Mammary epithelial cell (primary cell): ENCODE results near the gene NR2F6.

ENCODE experiments used
- EZH2 ChIP-seq: IDR thresholded peaks from 2 replicates; pipeline ENCODE4 v1.6.1; 2012; ENCODE audit warnings: low read length, inconsistent platforms, borderline replicate concordance
- TF ChIP-seq, protein P1 (sequence below), 2 donors: IDR thresholded peaks in 1 of 2; conservative IDR thresholded peaks in 1 of 2; 2 replicates each; pipeline ENCODE4 v1.5.1; 2011 to 2012; ENCODE audit warnings: inconsistent platforms in 2 of 2, low read length in 2 of 2, mild to moderate bottlenecking in 2 of 2, control low read depth in 1 of 2, low read depth in 1 of 2; ENCODE audit not compliant: insufficient read depth in 1 of 2; ENCODE audit errors: extremely low read depth in 1 of 2

DNA sequence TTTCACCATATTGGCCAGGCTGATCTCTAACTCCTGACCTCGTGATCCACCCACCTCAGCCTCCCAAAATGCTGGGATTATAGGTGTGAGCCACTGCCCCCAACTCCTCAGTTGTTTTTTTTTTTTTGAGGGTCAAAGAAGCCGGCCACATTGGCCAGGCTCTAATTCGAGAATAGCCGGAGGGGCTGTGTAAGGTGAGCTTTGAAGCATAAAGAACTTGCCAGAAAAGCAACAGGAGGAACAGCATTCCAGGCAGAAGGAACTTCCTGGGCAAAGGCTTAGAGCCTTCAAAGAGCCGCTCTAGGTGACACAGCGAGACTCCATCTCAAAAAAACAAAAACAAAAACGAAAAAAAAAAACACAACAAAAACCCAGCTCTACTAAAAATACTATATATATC, 20.3 kb upstream of the NR2F6 start:
- TF ChIP-seq, protein P1, sequence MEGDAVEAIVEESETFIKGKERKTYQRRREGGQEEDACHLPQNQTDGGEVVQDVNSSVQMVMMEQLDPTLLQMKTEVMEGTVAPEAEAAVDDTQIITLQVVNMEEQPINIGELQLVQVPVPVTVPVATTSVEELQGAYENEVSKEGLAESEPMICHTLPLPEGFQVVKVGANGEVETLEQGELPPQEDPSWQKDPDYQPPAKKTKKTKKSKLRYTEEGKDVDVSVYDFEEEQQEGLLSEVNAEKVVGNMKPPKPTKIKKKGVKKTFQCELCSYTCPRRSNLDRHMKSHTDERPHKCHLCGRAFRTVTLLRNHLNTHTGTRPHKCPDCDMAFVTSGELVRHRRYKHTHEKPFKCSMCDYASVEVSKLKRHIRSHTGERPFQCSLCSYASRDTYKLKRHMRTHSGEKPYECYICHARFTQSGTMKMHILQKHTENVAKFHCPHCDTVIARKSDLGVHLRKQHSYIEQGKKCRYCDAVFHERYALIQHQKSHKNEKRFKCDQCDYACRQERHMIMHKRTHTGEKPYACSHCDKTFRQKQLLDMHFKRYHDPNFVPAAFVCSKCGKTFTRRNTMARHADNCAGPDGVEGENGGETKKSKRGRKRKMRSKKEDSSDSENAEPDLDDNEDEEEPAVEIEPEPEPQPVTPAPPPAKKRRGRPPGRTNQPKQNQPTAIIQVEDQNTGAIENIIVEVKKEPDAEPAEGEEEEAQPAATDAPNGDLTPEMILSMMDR (conservative IDR thresholded peaks at IDR 0.05 in 1 of 2, IDR thresholded peaks at IDR 0.05 in 1 of 2; ENCODE audit: extremely low read depth in 1 of 2, insufficient read depth in 1 of 2, low read depth in 1 of 2, low read length in 2 of 2), result no peak
- TF ChIP-seq EZH2, result no peak
